Body of pancreas (tissue), 4 donors: Measurements from ENCODE around the gene KRT72.

Experiments used
- POLR2A ChIP-seq, 3 donors: fragments of 450-650 bp; IDR thresholded peaks; one replicate each; pipeline ENCODE4 v1.6.1; 2016; ENCODE audit warnings: antibody characterized with exemption in 3 of 3, mild to moderate bottlenecking in 2 of 3
- TF ChIP-seq, protein P1 (sequence below), 7 experiments: fragments of 450-650 bp in 4 of 7; fragments of 200-600 bp in 3 of 7; sonication (generic) in 3 of 7; IDR thresholded peaks; one replicate each; pipeline ENCODE4 v1.5.1; 2016 to 2019; ENCODE audit warnings: antibody characterized with exemption in 7 of 7

DNA sequence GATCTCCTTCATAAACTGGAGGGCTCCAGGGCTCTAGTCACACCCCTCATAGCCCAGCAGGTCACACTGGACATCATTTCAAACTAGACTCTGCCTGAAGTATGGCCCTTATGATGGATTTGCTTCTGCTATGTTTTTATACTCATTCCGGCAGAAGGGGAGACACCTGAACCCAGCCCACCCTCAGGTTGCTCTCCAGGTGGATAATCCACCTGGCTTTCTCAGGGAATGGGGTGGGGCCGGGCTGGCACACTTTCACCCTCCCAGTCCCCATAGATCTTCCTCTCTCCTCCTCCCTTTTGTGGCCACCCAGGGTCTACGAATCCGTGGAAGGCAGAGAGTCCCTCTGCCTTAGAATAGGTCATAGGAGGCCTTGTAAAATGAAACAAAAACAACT is 26.8 kb upstream of the KRT72 start:
- TF ChIP-seq, protein P1, sequence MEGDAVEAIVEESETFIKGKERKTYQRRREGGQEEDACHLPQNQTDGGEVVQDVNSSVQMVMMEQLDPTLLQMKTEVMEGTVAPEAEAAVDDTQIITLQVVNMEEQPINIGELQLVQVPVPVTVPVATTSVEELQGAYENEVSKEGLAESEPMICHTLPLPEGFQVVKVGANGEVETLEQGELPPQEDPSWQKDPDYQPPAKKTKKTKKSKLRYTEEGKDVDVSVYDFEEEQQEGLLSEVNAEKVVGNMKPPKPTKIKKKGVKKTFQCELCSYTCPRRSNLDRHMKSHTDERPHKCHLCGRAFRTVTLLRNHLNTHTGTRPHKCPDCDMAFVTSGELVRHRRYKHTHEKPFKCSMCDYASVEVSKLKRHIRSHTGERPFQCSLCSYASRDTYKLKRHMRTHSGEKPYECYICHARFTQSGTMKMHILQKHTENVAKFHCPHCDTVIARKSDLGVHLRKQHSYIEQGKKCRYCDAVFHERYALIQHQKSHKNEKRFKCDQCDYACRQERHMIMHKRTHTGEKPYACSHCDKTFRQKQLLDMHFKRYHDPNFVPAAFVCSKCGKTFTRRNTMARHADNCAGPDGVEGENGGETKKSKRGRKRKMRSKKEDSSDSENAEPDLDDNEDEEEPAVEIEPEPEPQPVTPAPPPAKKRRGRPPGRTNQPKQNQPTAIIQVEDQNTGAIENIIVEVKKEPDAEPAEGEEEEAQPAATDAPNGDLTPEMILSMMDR (IDR thresholded peaks at IDR 0.05), result no peak
- no peak for TF ChIP-seq POLR2A (IDR thresholded peaks at IDR 0.05)
